T-helper 1 cell treated with Interleukin-12 subunit alpha and Interleukin-12 subunit beta and Interleukin-4 antibody, amounts not matched to agents 30 μg/mL and 1 μg/mL, for 36 hours (primary cell): ENCODE results near the gene LY6G5C.

Experiments used
- H3K27ac Mint-ChIP-seq: one replicate; pipeline ENCODE4 v1.8.0; 2021; ENCODE audit warnings: mild to moderate bottlenecking, mixed read lengths
- H3K27me3 Mint-ChIP-seq: one replicate; pipeline ENCODE4 v1.8.0; 2021; ENCODE audit warnings: low read depth, mixed read lengths
- H3K36me3 Mint-ChIP-seq: one replicate; pipeline ENCODE4 v1.8.0; 2021; ENCODE audit warnings: low read depth, mixed read lengths
- H3K4me1 Mint-ChIP-seq: one replicate; pipeline ENCODE4 v1.8.0; 2021; ENCODE audit warnings: low read depth, mixed read lengths
- H3K4me3 Mint-ChIP-seq: one replicate; pipeline ENCODE4 v1.8.0; 2021; ENCODE audit warnings: mild to moderate bottlenecking, moderate library complexity, mixed read lengths
- H3K9me3 Mint-ChIP-seq: one replicate; pipeline ENCODE4 v1.8.0; 2021; ENCODE audit warnings: mixed read lengths

The LY6G5C gene

GRCh38 chr6:31680226-31681134 is at the start of gene LY6G5C:
TSS of gene LY6G5C (minus strand) at chr6:31681067. CDS start at chr6:31680373, 694 bp downstream.
- peaks cover 24% of the 10 kb centered on the region for H3K4me1 Mint-ChIP-seq
- peak within 1 kb of the TSS; percentile 76 for H3K27ac Mint-ChIP-seq
- no peaks in the 10 kb centered on the region for H3K27me3 Mint-ChIP-seq
- H3K4me3 Mint-ChIP-seq: peak within 1 kb of the TSS; percentile 81
- H3K9me3 Mint-ChIP-seq: no peaks in the 10 kb centered on the region
- H3K36me3 Mint-ChIP-seq: peaks cover 5% of the 10 kb centered on the region

- Mint-ChIP-seq H3K36me3 (peaks cover 50% of the 10 kb centered on the region), H3K4me3 (peak overlapping the region; percentile 97), H3K27me3 (no peaks in the 10 kb centered on the region), H3K4me1 (peaks cover 49% of the 10 kb centered on the region), H3K27ac (peak overlapping the region; percentile 76), H3K9me3 (no peaks in the 10 kb centered on the region)
These were observed 49.2 kb upstream of the LY6G5C start for GRCh38 chr6:31729979-31730630.

GRCh38 chr6:31729515-31729978 is 48.7 kb upstream of the LY6G5C start:
- peaks cover 49% of the 10 kb centered on the region for H3K4me1 Mint-ChIP-seq
- H3K27ac Mint-ChIP-seq: peak overlapping the region; percentile 86
- no peaks in the 10 kb centered on the region for H3K27me3 Mint-ChIP-seq
- H3K36me3 Mint-ChIP-seq: peaks cover 44% of the 10 kb centered on the region
- H3K9me3 Mint-ChIP-seq: no peaks in the 10 kb centered on the region
- H3K4me3 Mint-ChIP-seq: peak overlapping the region; percentile 97

- Mint-ChIP-seq H3K27me3 (no peaks in the 10 kb centered on the region), H3K4me1 (peaks cover 46% of the 10 kb centered on the region), H3K9me3 (no peaks in the 10 kb centered on the region), H3K36me3 (peaks cover 40% of the 10 kb centered on the region), H3K27ac (peak within 1 kb of the TSS; percentile 86), H3K4me3 (peak within 1 kb of the TSS; percentile 97)
These were observed 48.1 kb upstream of the LY6G5C start, which contains the start of gene DDAH2 for GRCh38 chr6:31728767-31729514. TSS of gene DDAH2 (minus strand) at chr6:31729299. CDS start at chr6:31729161, 138 bp downstream.

- Mint-ChIP-seq H3K27me3 (no peaks in the 10 kb centered on the region), H3K9me3 (no peaks in the 10 kb centered on the region), H3K36me3 (peaks cover 32% of the 10 kb centered on the region), H3K4me3 (peak overlapping the region; percentile 60), H3K4me1 (peaks cover 37% of the 10 kb centered on the region), H3K27ac (peak overlapping the region; percentile 78)
These were observed 47.1 kb upstream of the LY6G5C start for GRCh38 chr6:31727717-31728671.

- peaks cover 36% of the 10 kb centered on the region for H3K4me1 Mint-ChIP-seq
- no peaks in the 10 kb centered on the region for H3K27me3 Mint-ChIP-seq
These were observed 46.3 kb upstream of the LY6G5C start for GRCh38 chr6:31727034-31727716.

GRCh38 chr6:31725502-31726350 is 44.9 kb upstream of the LY6G5C start:
- no peak overlapping the region for H3K4me3 Mint-ChIP-seq
- peaks cover 20% of the 10 kb centered on the region for H3K36me3 Mint-ChIP-seq
- no peaks in the 10 kb centered on the region for H3K27me3 Mint-ChIP-seq
- H3K4me1 Mint-ChIP-seq: peaks cover 34% of the 10 kb centered on the region
- peak overlapping the region; percentile 10 for H3K27ac Mint-ChIP-seq
- H3K9me3 Mint-ChIP-seq: no peaks in the 10 kb centered on the region

More at GRCh38 chr6:31727034-31727716, 46.3 kb upstream of the LY6G5C start:
- peak overlapping the region; percentile 78 for H3K27ac Mint-ChIP-seq
- H3K9me3 Mint-ChIP-seq: no peaks in the 10 kb centered on the region
- H3K36me3 Mint-ChIP-seq: peaks cover 30% of the 10 kb centered on the region
- H3K4me3 Mint-ChIP-seq: peak overlapping the region; percentile 52

GRCh38 chr6:31723980-31724691 is 43.3 kb upstream of the LY6G5C start:
- H3K36me3 Mint-ChIP-seq: peaks cover 10% of the 10 kb centered on the region
- peaks cover 25% of the 10 kb centered on the region for H3K4me1 Mint-ChIP-seq
- no peak overlapping the region for H3K27ac Mint-ChIP-seq
- H3K27me3 Mint-ChIP-seq: no peaks in the 10 kb centered on the region
- H3K4me3 Mint-ChIP-seq: no peak overlapping the region
- H3K9me3 Mint-ChIP-seq: no peaks in the 10 kb centered on the region

- Mint-ChIP-seq H3K36me3 (peaks cover 10% of the 10 kb centered on the region), H3K4me3 (no peak within 1 kb of the TSS), H3K4me1 (peaks cover 24% of the 10 kb centered on the region), H3K9me3 (no peaks in the 10 kb centered on the region), H3K27ac (no peak within 1 kb of the TSS), H3K27me3 (no peaks in the 10 kb centered on the region)
These were observed 42.5 kb upstream of the LY6G5C start, which contains the start of gene MPIG6B for GRCh38 chr6:31723245-31723979. TSS of gene MPIG6B (plus strand) at chr6:31723373. CDS start at chr6:31723384, 11 bp downstream.

GRCh38 chr6:31722173-31722572 is 41.3 kb upstream of the LY6G5C start:
- Mint-ChIP-seq H3K36me3 (peaks cover 10% of the 10 kb centered on the region), H3K4me3 (no peak overlapping the region), H3K27ac (no peak overlapping the region), H3K9me3 (no peaks in the 10 kb centered on the region), H3K4me1 (peaks cover 17% of the 10 kb centered on the region), H3K27me3 (no peaks in the 10 kb centered on the region)

GRCh38 chr6:31721351-31722020 is 40.6 kb upstream of the LY6G5C start, which contains the start of gene LY6G6C:
TSS of gene LY6G6C (minus strand) at chr6:31721746. CDS start at chr6:31721679, 67 bp downstream.
- Mint-ChIP-seq H3K9me3 (no peaks in the 10 kb centered on the region), H3K4me3 (no peak within 1 kb of the TSS), H3K27me3 (no peaks in the 10 kb centered on the region), H3K36me3 (peaks cover 5% of the 10 kb centered on the region), H3K27ac (no peak within 1 kb of the TSS), H3K4me1 (peaks cover 10% of the 10 kb centered on the region)
